Measurements from ENCODE around the gene ZBTB9. TPM values are rescaled to one million over a fixed set of nuclear protein-coding genes. Genes with fewer than 3 reads are reported as not detected.

ZBTB9 gene
- total and polyA plus RNA-seq, 2 donors (not counting 1 experiment from before 2014, with no cell fraction given), result 2.9 to 11.8 TPM

DNA sequence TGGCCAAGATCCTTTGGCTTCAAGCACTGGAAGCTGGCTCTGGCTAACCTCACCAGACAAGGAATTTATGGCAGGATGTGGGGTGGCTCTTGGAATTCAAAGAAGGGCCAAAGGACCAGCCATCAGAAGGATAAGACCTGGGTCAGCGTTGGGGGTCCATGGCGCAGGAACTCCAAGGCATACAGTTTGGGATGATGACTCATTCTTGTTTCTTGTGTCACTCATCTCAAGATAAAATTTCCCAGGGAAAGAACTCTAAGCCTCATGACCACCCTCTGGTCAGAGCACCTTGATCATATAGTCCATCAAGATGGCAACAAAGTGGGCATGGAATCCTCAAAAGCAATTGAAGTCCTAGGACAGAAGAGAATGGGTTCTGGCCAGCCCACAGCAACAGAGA lies 4.8 kb downstream of the ZBTB9 start:
- no peak overlapping the region for H3K9ac ChIP-seq (ENCODE audit: low read length)
- no peak for TF ChIP-seq EZH2 (IDR thresholded peaks at IDR 0.05; ENCODE audit: borderline replicate concordance, insufficient read depth, low read depth, low read length, poor library complexity, severe bottlenecking)
- TF ChIP-seq, protein P1, sequence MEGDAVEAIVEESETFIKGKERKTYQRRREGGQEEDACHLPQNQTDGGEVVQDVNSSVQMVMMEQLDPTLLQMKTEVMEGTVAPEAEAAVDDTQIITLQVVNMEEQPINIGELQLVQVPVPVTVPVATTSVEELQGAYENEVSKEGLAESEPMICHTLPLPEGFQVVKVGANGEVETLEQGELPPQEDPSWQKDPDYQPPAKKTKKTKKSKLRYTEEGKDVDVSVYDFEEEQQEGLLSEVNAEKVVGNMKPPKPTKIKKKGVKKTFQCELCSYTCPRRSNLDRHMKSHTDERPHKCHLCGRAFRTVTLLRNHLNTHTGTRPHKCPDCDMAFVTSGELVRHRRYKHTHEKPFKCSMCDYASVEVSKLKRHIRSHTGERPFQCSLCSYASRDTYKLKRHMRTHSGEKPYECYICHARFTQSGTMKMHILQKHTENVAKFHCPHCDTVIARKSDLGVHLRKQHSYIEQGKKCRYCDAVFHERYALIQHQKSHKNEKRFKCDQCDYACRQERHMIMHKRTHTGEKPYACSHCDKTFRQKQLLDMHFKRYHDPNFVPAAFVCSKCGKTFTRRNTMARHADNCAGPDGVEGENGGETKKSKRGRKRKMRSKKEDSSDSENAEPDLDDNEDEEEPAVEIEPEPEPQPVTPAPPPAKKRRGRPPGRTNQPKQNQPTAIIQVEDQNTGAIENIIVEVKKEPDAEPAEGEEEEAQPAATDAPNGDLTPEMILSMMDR (IDR thresholded peaks at IDR 0.05), result no peak
- peaks cover 7% of the 10 kb centered on the region in 2 donors for H3K4me1 ChIP-seq (ENCODE audit: control insufficient read depth in 2 of 2, insufficient read depth in 2 of 2, low read length in 2 of 2)
- H4K20me1 ChIP-seq (ENCODE audit: control insufficient read depth, insufficient read depth, low read length, poor library complexity, severe bottlenecking), result no peaks in the 10 kb centered on the region
- intact Hi-C loops (cut with micrococcal nuclease), result no loop called here
- peaks cover 0 to 3% of the 10 kb centered on the region in 2 experiments for H3K36me3 ChIP-seq (replicated peaks in 1 of 2; ENCODE audit: control extremely low read depth in 1 of 2, control insufficient read depth in 1 of 2, extremely low read depth in 1 of 2, insufficient read depth in 2 of 2, low read length in 1 of 2)
- ChIA-PET POLR2A (no interaction called here), CTCF (no interaction called here)
- H3K79me2 ChIP-seq (ENCODE audit: control insufficient read depth, insufficient read depth, low read length), result peaks cover 24% of the 10 kb centered on the region
- H3K27me3 Mint-ChIP-seq, result no peaks in the 10 kb centered on the region
- WGBS (ENCODE audit: insufficient coverage), result 100% methylated on average over 1 of the region's 2 CpGs
- no peak overlapping the region for H3K4me2 ChIP-seq (replicated peaks; ENCODE audit: low read depth, low read length, poor library complexity, severe bottlenecking)
- DNase-seq (no peak), ATAC-seq (ENCODE audit: low read depth) (no peak)
- no peak overlapping the region for H3K27ac Mint-ChIP-seq
- no peak overlapping the region for H3K27ac ChIP-seq (ENCODE audit: low read length in 2 of 2)
- no peak overlapping the region for H3K4me3 ChIP-seq (ENCODE audit: control extremely low read depth in 1 of 5, extremely low read depth in 1 of 5, insufficient read depth in 1 of 5, low read depth in 2 of 5, low read length in 4 of 5)
- no peak overlapping the region for H3K4me3 Mint-ChIP-seq
- H3K9me3 ChIP-seq (ENCODE audit: control extremely low read depth in 1 of 3, control insufficient read depth in 2 of 3, insufficient read depth in 1 of 3, low read length in 2 of 3), result no peaks in the 10 kb centered on the region
- no peak overlapping the region for H2AFZ ChIP-seq (ENCODE audit: insufficient read depth, low read depth, low read length, poor library complexity, severe bottlenecking)
- H3K27me3 ChIP-seq (replicated peaks in 1 of 4; ENCODE audit: control extremely low read depth in 1 of 4, control insufficient read depth in 3 of 4, insufficient read depth in 4 of 4, low read length in 3 of 4), result peaks cover 0 to 2% (median 0%) of the 10 kb centered on the region in 4 experiments
- peaks cover 18% of the 10 kb centered on the region for H3K4me1 Mint-ChIP-seq
- no peaks in the 10 kb centered on the region for H3K9me3 Mint-ChIP-seq (ENCODE audit: insufficient read depth)

DNA sequence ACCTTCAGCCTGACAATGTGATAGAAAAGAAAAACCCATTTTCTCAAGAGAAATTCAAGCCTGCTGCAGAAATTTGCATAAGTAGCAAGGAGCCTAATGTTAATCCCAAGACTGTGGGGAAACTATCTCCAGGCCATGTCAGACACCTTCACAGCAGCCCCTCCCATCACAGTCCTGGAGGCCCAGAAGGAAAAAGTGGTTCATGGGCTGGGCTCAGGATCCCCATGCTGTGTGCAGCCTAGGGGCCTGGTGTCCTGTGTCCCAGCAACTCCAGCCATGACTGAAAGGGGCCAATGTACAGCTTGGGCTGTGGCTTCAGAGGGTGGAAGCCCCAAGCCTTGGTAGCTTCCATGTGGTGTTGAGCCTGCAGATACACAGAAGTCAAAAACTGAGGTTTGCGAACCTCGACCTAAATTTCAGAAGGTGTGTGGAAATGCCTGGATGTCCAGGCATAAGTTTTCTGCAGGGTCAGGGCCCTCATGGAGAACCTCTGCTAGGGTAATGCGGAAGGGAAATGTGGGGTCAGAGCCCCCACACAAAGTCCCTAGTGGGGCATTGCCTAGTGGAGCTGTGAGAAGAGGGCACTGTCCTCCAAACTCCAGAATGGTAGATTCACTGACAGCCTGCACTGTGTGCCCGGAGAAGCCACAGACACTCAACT lies 11.8 kb downstream of the ZBTB9 start:
- Histone ChIP-seq H3K9ac (ENCODE audit: low read length) (no peak overlapping the region), H3K4me3 (ENCODE audit: control extremely low read depth in 1 of 5, extremely low read depth in 1 of 5, insufficient read depth in 1 of 5, low read depth in 2 of 5, low read length in 4 of 5) (no peak overlapping the region), H3K36me3 (replicated peaks in 1 of 2; ENCODE audit: control extremely low read depth in 1 of 2, control insufficient read depth in 1 of 2, extremely low read depth in 1 of 2, insufficient read depth in 2 of 2, low read length in 1 of 2) (no peaks in the 10 kb centered on the region), H3K79me2 (ENCODE audit: control insufficient read depth, insufficient read depth, low read length) (no peaks in the 10 kb centered on the region), H4K20me1 (ENCODE audit: control insufficient read depth, insufficient read depth, low read length, poor library complexity, severe bottlenecking) (no peaks in the 10 kb centered on the region), H3K27me3 (replicated peaks in 1 of 4; ENCODE audit: control extremely low read depth in 1 of 4, control insufficient read depth in 3 of 4, insufficient read depth in 4 of 4, low read length in 3 of 4) (peaks cover 0 to 2% (median 0%) of the 10 kb centered on the region in 4 experiments), H3K27ac (ENCODE audit: low read length in 2 of 2) (no peak overlapping the region), H2AFZ (ENCODE audit: insufficient read depth, low read depth, low read length, poor library complexity, severe bottlenecking) (no peak overlapping the region), H3K4me1 (ENCODE audit: control insufficient read depth in 2 of 2, insufficient read depth in 2 of 2, low read length in 2 of 2) (no peaks in the 10 kb centered on the region), H3K4me2 (replicated peaks; ENCODE audit: low read depth, low read length, poor library complexity, severe bottlenecking) (no peak overlapping the region), H3K9me3 (ENCODE audit: control extremely low read depth in 1 of 3, control insufficient read depth in 2 of 3, insufficient read depth in 1 of 3, low read length in 2 of 3) (peaks cover 0 to 3% (median 0%) of the 10 kb centered on the region in 3 donors)
- WGBS (ENCODE audit: insufficient coverage), result 94% methylated on average over 4 of the region's 4 CpGs
- intact Hi-C loops (cut with micrococcal nuclease), result no loop called here
- H3K9me3 Mint-ChIP-seq (ENCODE audit: insufficient read depth), result no peaks in the 10 kb centered on the region
- ChIA-PET CTCF (interaction anchor here (0.6 kb wide), 1 partner anchor 54 kb away, joined by 4 read pairs; no protein-coding TSS in a partner anchor), POLR2A (no interaction called here)
- no peaks in the 10 kb centered on the region for H3K27me3 Mint-ChIP-seq
- DNase-seq (no peak), ATAC-seq (ENCODE audit: low read depth) (no peak)
- no peak for TF ChIP-seq EZH2 (IDR thresholded peaks at IDR 0.05; ENCODE audit: borderline replicate concordance, insufficient read depth, low read depth, low read length, poor library complexity, severe bottlenecking)
- TF ChIP-seq, protein P1 (IDR thresholded peaks at IDR 0.05), result no peak
- no peaks in the 10 kb centered on the region for H3K4me1 Mint-ChIP-seq
- no peak overlapping the region for H3K4me3 Mint-ChIP-seq
- H3K27ac Mint-ChIP-seq, result no peak overlapping the region

Measured in B cell (primary cell).